Measurements from ENCODE around the gene OR8J3.

DNA sequence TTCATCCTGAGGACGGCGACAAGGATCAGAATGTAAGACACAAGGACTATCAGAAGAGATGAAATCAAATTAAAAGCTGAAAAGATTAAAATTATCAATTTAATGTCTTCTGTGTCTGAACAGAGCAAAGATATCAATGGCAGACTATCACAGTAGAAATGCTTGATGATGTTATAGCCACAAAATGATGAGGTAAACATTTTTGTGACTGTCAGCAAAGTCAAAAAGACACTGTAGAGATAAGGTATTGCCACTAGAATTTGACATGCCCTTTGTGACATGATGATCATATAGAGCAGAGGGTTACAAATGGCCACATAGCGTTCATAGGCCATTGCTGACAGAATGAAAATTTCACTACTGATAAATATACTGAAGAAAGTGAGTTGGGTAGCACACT lies 48.6 kb upstream of the OR8J3 start:
- TF ChIP-seq, protein P1, sequence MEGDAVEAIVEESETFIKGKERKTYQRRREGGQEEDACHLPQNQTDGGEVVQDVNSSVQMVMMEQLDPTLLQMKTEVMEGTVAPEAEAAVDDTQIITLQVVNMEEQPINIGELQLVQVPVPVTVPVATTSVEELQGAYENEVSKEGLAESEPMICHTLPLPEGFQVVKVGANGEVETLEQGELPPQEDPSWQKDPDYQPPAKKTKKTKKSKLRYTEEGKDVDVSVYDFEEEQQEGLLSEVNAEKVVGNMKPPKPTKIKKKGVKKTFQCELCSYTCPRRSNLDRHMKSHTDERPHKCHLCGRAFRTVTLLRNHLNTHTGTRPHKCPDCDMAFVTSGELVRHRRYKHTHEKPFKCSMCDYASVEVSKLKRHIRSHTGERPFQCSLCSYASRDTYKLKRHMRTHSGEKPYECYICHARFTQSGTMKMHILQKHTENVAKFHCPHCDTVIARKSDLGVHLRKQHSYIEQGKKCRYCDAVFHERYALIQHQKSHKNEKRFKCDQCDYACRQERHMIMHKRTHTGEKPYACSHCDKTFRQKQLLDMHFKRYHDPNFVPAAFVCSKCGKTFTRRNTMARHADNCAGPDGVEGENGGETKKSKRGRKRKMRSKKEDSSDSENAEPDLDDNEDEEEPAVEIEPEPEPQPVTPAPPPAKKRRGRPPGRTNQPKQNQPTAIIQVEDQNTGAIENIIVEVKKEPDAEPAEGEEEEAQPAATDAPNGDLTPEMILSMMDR (optimal IDR thresholded peaks at IDR 0.05 in 1 of 3, IDR thresholded peaks at IDR 0.05 in 1 of 3, conservative IDR thresholded peaks at IDR 0.05 in 1 of 3; ENCODE audit: extremely low read depth in 1 of 3, insufficient read depth in 2 of 3, low read length in 3 of 3), result no peak
- TF ChIP-seq EZH2 (IDR thresholded peaks at IDR 0.05; ENCODE audit: low read length), result no peak
